HG02623 (cell line): Measurements from ENCODE around the gene TOE1.
"Not testable (repeated sequence)": the region's sequence is repeated elsewhere in the genome, so short reads cannot be mapped to it uniquely, and the experiment has no call there.

ENCODE experiments used
- ATAC-seq: cut with Tn5 transposase; IDR thresholded peaks from one replicate; pipeline ENCODE4 v1.9.1; 2021; ENCODE audit warnings: moderate library complexity; ENCODE audit not compliant: unreplicated experiment

TOE1 gene

DNA sequence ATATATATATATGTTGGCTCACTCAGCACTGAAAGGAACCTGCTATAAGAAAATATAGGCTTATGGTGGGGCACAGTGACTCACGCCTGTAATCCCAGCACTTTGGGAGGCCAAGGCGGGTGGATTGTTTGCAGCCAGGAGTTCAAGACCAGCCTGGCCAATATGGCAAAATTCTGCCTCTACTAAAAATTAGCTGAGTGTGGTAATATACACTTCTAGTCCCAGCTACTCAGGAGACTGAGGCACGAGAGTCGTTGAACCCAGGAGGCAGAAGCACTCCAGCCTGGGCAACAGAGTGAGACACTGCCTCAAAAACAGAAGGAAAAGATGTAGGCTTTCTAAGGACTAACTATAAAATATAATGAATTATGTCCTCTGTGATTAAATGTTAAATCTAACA, 14.9 kb downstream of the TOE1 start:
- ATAC-seq: no peak

DNA sequence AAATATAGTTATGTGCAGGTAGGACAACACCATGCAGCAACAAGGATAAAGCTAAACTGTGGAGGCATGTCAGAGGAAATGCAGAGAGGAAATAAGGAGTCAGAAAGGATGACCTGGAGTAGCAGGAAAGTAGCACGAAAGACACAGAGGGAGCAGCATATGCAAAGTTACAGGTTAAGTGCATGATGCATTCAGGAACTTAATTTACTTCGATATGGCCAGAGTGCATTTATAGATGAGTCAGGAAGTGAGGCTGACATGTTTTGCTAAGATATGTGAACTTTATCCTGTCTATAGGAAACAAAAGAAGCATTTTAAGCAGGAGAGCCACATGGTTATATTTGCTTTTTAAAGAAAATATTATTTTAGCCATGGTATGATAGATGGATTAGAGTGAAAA, 15.7 kb downstream of the TOE1 start:
- ATAC-seq: no peak

DNA sequence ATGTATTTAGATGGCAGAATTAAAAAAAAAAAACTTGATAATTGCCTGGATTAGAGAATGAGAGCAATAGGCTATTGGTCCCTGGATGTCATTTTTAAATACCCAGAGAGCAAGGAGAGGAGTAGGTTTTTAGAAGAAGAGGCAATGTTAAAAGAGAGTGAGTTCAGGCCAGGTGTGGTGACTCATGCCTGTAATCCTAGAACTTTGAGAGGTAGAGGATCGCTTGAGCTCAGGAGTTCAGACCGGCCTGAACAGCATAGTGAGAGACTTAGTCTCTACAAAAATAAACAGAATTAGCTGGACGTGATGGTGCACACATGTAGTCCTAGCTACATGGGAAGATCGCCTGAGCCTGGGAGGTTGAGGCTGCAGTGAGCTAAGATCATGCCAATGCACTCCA, 16.2 kb downstream of the TOE1 start:
- ATAC-seq: no peak

DNA sequence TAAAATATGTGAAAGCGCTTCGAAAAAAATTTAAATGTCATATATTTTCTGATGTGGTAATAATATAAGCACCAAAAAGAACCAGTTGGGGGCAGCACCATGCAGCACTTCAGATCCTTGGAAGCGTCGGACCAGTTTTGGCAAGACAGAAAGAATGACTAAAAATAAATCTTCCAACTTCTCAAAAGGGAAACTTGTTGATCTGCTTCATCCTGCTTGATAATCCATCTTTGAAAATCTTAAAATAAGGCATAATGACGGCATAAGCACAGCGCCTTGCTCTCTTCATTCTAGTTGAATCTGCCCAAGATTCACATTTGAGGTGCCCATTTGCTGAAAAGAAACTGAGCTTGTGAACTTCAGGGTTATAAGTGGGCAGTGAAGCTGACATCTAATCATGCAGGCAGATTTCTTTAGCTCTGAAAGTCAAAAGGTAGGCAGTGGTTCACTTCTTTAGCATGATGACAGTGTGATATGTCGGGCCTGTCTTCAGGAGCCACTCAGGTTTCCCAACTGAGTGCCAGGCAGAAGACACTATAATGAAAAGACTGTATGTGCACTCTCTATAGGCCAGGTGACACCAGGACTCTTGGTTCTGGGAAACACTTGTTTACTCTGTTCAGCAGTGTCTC, 20.0 kb downstream of the TOE1 start:
- ATAC-seq: no peak

DNA sequence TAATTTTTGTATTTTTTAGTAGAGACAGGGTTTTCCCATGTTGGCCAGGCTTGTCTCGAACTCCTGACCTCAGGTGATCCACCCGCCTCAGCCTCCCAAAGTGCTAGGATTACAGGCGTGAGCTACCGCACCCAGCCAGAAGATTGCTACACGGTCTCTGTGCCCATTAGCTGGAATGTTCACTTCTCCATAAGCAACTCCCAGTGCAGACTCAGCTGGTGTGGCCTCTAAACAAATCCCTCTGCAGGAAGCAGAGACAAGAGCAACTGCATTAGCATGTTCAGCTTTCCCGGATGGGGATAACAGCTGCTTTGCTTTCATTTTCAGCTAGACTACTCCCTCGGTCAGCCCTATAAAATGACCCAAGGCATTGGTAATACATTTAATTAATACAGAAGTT, 21.0 kb downstream of the TOE1 start:
- ATAC-seq: not testable (repeated sequence)

DNA sequence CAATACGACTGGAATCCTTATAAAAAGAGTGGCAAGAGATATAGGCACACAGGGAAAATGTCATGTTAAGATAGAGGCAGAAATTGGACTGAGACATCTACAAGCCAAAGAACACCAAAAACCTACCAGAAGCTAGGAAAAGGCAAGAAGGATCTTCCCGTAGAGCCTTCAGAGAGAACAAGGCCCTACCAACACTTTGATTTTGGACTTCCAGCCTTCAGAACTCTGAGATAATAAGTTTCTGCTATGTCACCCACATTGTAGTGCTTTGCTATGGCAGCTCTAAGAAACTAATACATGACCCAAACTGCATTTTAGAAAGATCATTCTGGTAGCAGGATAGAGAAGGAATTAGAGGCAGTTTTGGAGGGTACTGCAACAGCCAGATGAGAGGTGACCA, 24.3 kb downstream of the TOE1 start:
- no peak for ATAC-seq

DNA sequence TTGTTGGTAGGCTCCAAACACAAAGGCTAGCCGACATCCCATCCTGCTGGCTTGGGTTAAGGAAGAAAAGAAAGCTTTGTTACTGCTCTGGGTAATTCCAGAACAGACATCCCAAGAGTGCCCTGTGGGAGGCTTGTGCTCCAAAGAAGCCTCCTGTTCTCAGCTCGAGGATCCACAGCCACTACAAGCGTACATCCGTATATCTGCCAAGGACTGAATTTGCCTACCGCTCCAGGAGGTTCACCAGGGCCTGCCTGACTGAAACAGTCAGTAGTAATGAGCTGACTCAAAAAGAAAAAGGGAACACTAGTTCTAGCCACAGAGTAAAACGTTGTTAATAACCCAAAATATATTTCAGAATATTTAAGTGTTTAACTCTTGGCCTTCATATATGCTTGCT, 25.1 kb downstream of the TOE1 start:
- ATAC-seq: peak; percentile 48

DNA sequence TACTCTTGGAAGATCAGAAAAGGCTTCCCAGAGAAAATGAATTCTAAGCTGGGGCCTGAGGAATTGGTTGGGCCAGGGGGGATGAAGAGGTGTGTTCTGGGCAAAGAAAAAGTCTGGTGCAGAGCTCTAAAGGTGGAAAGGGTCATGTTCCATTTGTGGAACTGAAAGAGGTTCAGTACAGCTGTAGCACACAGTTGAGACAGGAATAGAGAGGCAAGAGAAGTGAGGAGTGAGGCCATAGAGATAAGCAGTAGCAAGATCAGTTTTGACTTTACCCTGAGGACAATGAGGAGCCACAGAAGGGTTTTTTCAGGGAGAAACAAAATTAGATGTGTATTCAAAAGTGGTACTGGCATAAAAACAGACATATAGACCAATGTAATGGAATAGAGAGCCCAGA, 30.6 kb downstream of the TOE1 start:
- ATAC-seq: no peak

DNA sequence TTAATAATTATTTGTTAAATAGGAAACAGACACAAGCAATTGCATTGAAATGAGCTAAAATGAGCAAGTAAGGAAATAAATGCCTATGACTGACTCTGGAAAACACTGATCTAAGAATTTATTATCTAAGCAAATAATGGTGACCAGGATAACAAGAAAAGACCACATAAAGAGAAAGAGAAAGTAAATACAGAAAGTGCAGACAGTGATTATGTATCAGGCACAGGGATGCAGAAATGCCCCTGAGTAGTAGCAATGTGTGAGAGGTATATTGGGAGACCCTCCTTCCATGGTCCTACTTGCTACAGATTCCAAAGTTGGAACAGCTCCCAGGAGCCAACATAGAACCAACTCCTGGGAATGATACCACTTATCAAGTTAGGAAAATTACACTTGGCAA, 33.6 kb downstream of the TOE1 start:
- no peak for ATAC-seq

DNA sequence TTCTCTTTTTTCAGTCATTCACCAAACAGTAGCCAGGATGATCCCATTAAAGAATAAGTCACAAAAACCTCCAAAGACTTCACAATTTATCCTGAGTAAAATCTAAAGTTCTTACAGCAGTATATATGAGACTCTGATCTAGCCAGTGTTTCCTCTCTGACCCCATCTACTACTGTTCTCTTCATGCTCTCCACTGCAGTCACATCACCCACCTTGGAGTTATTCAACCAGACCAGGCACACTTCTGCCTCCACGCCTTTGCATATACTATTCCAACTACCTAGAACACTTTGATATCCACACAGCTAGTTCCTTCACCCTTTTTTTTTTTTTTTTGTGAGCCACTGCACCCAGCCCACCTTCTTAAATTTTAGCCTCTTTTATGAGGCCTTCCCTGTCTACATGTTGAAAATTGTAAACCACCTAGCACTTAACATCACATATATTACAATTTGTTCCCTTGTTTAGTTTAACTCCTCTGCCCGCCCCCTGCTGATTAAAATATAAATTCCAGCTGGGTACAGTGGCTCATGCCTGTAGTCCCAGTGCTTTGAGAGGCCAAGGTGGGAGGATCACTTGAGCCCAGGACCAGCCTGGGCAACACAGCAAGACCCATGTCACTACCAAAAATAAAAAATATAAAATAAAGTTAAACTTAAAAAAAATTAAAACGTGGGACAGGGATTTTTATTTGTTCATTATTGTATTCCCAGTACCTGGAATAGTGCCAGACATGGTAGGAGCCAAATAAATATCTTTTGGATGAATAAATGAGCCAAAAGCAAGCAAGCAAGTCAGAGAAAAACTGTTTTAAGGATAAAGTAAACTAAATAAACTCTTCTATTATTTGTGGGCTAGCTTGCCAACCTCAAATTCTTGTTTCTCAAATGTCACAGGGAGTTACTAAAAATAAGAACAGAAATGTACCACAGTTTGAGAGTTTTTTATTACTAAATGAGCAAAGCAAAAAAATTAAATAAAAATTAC, 35.4 kb downstream of the TOE1 start:
- no peak for ATAC-seq

DNA sequence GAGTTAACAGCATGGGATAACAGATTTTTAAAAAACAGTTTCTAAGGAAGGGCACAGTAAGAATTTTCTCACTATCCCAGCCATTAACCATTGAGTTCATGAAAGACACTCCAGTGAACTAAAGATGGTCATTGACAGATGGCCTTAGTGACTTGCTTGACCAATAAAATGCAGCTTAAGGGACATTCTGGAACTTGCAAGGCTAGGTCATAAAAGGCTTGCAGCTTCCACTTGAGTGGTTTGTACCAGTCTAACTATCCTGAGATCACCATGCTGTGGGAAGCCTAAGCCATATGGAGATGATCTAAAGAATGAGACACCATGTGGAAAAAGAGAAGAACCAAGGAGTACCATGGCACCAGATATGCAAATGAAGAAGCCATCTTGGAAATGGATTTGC, 38.2 kb downstream of the TOE1 start:
- no peak for ATAC-seq

DNA sequence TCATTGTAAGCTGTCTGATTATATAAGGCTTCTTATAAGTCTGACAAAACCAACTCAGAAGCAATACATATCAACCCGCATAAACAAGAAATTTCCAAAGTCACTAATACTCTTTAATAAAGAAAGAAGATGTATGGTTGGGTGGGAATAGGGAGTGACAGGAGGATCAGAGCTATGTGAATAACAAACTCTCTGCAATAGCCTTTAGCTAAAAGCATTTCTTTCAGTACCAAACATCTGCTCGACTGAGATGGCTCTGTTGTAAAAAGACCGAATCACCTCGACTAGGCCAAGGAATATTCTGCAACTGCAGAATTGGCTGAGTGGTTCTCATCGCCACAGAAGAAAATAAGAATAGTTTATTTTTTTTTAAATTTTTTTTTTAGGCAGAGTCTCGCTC, 39.6 kb downstream of the TOE1 start:
- no peak for ATAC-seq

DNA sequence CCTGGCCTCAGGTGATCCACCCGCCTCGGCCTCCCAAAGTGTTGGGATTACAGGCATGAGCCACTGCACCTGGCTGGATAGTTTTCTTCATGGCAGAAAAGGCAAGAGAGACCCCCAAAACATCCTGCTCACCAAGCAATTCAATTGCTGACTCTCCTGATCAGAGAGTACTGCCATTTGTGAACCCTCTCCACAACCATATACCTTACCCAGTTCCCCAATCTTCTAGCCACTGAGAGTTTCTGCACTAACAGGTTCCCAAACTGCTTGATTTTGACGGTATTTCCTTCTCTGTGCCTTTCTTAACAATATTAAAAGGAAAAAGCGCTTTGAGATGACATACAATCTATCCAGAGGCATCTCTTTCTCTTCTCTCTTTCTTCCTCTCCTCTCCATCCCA, 40.2 kb downstream of the TOE1 start:
- ATAC-seq: no peak

DNA sequence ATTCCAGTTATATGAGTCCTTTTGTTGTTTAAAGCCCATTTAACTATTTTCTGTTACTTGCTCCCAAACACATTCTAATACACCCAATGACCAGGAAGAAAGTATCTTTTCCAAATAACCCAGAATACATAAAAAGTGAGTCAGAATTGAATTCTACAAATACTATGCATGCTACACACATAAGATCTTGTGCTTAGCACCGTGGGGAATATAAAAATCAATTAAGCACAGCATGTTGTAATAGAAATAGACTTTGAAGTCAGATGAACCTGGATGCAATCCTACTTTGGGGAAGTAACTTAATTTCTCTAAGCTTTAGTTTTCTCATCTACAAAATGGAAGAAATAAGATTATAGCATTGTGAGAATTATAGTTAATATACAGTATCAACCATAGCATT, 40.8 kb downstream of the TOE1 start:
- no peak for ATAC-seq

DNA sequence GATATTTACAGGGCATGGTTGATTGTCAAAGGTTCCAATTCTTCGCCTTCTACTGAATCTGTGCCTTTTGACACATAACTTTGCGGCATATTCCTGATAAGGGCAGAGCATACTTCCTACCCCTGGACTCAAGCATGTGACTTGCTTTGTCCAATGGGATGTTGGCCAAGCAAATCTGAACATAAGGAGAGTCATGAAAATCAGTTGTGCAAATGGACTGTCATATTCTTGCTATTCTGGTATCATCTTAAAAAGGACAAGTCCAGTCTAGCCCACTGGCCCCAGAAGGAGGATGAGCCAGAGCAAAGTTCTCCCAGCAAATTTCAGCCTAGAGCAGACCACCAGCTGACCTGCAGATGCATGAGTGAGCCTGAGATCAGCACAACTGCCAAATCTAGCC, 41.3 kb downstream of the TOE1 start:
- ATAC-seq: no peak

DNA sequence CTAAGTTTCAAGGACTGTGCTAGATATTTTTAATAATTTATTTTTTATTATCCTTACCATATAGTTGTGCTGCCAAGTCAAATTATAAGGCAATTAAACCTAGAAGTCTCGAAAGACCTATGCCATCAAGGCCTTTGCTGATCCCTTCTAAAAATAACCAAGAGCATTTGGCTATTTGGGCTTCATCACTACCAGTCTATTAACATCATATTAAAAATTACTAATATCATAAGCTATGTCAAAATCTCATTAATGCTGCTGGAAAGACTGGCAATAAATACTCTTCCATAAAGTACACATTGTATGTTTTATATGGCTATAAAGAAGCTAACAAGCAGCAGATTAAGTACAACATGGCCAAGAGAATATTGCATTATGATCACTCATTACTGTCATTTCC, 43.2 kb downstream of the TOE1 start:
- ATAC-seq: no peak

DNA sequence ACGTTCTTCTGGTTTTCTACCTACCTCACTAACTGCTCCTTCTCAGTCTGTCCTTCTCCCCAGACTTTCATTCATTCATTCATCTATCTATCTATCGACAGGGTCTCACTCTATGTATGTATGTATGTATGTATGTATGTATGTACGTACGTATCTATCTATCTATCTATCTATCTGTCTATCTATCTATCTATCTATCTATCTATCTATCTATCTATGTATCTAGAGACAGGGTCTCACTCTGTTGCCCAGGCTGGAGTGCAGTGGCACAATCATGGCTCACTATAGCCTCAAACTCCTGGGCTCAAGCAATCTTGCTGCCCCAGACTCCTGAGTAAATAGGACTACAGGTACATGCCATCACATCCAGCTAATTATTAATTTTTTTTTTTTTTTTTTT, 44.2 kb downstream of the TOE1 start:
- ATAC-seq: not testable (repeated sequence)

DNA sequence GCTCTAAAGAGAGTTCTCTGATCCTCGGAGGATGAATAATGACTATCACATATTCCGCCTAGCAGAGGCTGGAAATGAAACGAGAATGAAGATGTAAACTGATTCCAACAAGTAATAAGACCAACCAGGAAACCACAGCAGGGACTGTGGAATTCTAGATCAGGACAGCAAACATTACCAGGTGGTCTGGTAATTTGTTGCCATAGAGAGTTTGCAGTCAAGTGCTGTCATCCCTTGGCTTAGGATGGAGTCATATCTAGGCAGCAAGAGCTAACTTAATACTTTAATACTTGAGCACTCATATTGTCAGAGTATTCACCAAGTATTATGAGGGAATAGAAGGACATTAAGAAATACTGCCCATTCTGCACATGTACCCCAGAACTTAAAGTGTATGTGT, 45.3 kb downstream of the TOE1 start:
- ATAC-seq: no peak

DNA sequence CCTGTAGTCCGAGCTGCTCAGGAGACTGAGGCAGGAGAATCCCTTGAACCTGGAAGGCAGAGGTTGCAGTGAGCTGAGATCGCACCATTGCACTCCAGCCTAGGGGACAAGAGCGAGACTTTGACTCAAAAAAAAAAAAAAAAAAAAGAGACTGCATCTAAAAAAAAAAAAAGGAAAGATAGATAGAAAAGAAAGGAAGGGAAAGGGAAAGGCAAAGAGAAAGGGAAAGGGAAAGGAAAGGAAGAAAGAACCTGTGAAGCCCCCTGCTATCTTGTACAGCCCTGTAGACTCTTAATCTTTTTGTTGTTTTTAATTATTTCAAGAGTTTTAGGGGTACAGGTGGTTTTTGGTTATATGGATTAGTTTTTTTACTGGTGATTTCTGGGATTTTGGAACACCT, 46.2 kb downstream of the TOE1 start:
- no peak for ATAC-seq
